Naive thymus-derived CD4-positive, alpha-beta T cell (primary cell): Measurements from ENCODE around the gene CENPT. TPM values are rescaled to one million over a fixed set of nuclear protein-coding genes. Genes with fewer than 3 reads are reported as not detected.

Experiments
- ATAC-seq: fragments of 150-1000 bp; cut with Tn5 transposase; 2 replicates; pipeline ENCODE4 v1.10.0; 2021; ENCODE audit warnings: mild to moderate bottlenecking, moderate library complexity
- CTCF ChIA-PET: fragments of 350-600 bp; sonication (Branson Sonifier 250); formaldehyde crosslinking; loops from one replicate; lab custom pipeline; 2021; ENCODE audit warnings: antibody characterized with exemption; lab: Charles Lee
- POLR2A ChIA-PET: fragments of 350-600 bp; sonication (Branson Sonifier 250); formaldehyde crosslinking; loops from one replicate; lab custom pipeline; 2021; ENCODE audit warnings: antibody characterized with exemption, inconsistent platforms; lab: Charles Lee
- DNase-seq, 9 donors: peaks; one replicate each; pipeline versions ENCODE4 v3.0.0 to v3.0.0-alpha.2; 2020 to 2022; ENCODE audit warnings: mixed read lengths in 1 of 9
- H3K27ac ChIP-seq: one replicate; pipeline ENCODE4 v1.7.0; 2013; ENCODE audit warnings: mild to moderate bottlenecking, low read depth, low read length, moderate library complexity
- H3K27me3 ChIP-seq, 2 donors: one replicate each; pipeline ENCODE4 v1.7.0; 2013; ENCODE audit warnings: low read length in 2 of 2, mild to moderate bottlenecking in 2 of 2, moderate library complexity in 2 of 2; ENCODE audit not compliant: control insufficient read depth in 2 of 2, insufficient read depth in 2 of 2
- H3K36me3 ChIP-seq, 3 experiments: 1 replicate in 2 of 3; 2 replicates in 1 of 3; pipeline ENCODE4 v1.7.0; 2013; ENCODE audit warnings: low read length in 3 of 3, mild to moderate bottlenecking in 3 of 3, moderate library complexity in 1 of 3; ENCODE audit not compliant: insufficient read depth in 3 of 3, control insufficient read depth in 2 of 3
- H3K4me1 ChIP-seq, 2 donors: one replicate each; pipeline ENCODE4 v1.7.0; 2013; ENCODE audit warnings: low read length in 2 of 2, mild to moderate bottlenecking in 2 of 2, moderate library complexity in 1 of 2; ENCODE audit not compliant: control insufficient read depth in 2 of 2, insufficient read depth in 2 of 2
- H3K4me3 ChIP-seq: 2 replicates; pipeline ENCODE4 v1.7.0; 2013; ENCODE audit warnings: mild to moderate bottlenecking, low read length
- H3K9me3 ChIP-seq, 3 experiments: 1 replicate in 2 of 3; 2 replicates in 1 of 3; pipeline ENCODE4 v1.7.0; 2013; ENCODE audit warnings: low read length in 3 of 3; ENCODE audit not compliant: control insufficient read depth in 2 of 3
- H3K27ac Mint-ChIP-seq, 9 donors: one replicate each; pipeline ENCODE4 v1.8.0; 2020 to 2022; ENCODE audit warnings: mixed read lengths in 9 of 9, mild to moderate bottlenecking in 8 of 9, moderate library complexity in 5 of 9, inconsistent platforms in 2 of 9
- H3K27me3 Mint-ChIP-seq, 5 donors: one replicate each; pipeline ENCODE4 v1.8.0; 2021 to 2022; ENCODE audit warnings: mixed read lengths in 5 of 5, mild to moderate bottlenecking in 1 of 5
- H3K36me3 Mint-ChIP-seq, 5 donors: one replicate each; pipeline ENCODE4 v1.8.0; 2020 to 2022; ENCODE audit warnings: mixed read lengths in 5 of 5, mild to moderate bottlenecking in 3 of 5, inconsistent platforms in 1 of 5
- H3K4me1 Mint-ChIP-seq, 7 donors: one replicate each; pipeline ENCODE4 v1.8.0; 2020 to 2022; ENCODE audit warnings: mixed read lengths in 7 of 7, mild to moderate bottlenecking in 3 of 7, inconsistent platforms in 1 of 7
- H3K4me3 Mint-ChIP-seq, 10 donors: one replicate each; pipeline ENCODE4 v1.8.0; 2020 to 2022; ENCODE audit warnings: mild to moderate bottlenecking in 10 of 10, mixed read lengths in 10 of 10, moderate library complexity in 6 of 10, inconsistent platforms in 2 of 10
- H3K9me3 Mint-ChIP-seq, 11 donors: one replicate each; pipeline ENCODE4 v1.8.0; 2020 to 2022; ENCODE audit warnings: mixed read lengths in 11 of 11, mild to moderate bottlenecking in 4 of 11, inconsistent platforms in 1 of 11, moderate library complexity in 1 of 11
- intact Hi-C, 2 donors: fragments of 100-400 bp; cut with micrococcal nuclease; formaldehyde crosslinking; loops; one replicate each; pipeline ENCODE4 v1.15.1; 2023
- polyA plus RNA-seq, 2 donors: library from polyadenylated mRNA; unstranded; fragments of 300-500 nt; fragmentation: Illumina TruSeq; gene quantifications; one replicate each; pipeline ENCODE4 v1.2.3, GENCODE V29; 2021
- total RNA-seq, 6 experiments: library from RNA in 5 of 6; stranded (reverse) in 5 of 6; gene quantifications; 1 replicate in 5 of 6; 2 replicates in 1 of 6; pipeline ENCODE4 v1.2.3 and lab custom pipeline; 2021 to 2026

The CENPT gene
- 100 to 1,000 TPM in 3 of 5 experiments, 10 to 100 TPM in 2; 56.7 to 128 (median 100) TPM for total RNA-seq
- polyA plus RNA-seq = 10 to 100 TPM; 11.8 to 22.7 TPM
- total RNA-seq (lab: John Stamatoyannopoulos, UW) = 98.4 reads per million, percentile 84 among the genes with 10 or more reads in this experiment

GRCh38 chr16:67847064-67847861 lies at the start of gene CENPT:
CENPT (minus strand) TSS chr16:67847693; CDS start chr16:67833859, 13,834 bp downstream.
- ChIA-PET POLR2A (interaction anchor here (0.6 to 4.1 kb wide), 8 partner anchors 14 to 187 kb away, joined by 3 to 23 read pairs (median 6); partner anchors contain the start of genes ACD, EDC4, PARD6A and RANBP10), CTCF (no interaction called here)
- Mint-ChIP-seq H3K27me3 (no peaks in the 10 kb centered on the region), H3K9me3 (no peaks in the 10 kb centered on the region), H3K36me3 (peaks cover 0 to 19% (median 0%) of the 10 kb centered on the region in 5 donors), H3K4me1 (peaks cover 19 to 65% (median 41%) of the 10 kb centered on the region in 7 donors), H3K4me3 (peak within 1 kb of the TSS; percentile 87 to 97 (median 92)), H3K27ac (peak within 1 kb of the TSS; percentile 84 to 98 (median 92))
- Histone ChIP-seq H3K27ac (peak within 1 kb of the TSS; percentile 99), H3K4me1 (peaks cover 41 to 44% of the 10 kb centered on the region in 2 donors), H3K9me3 (no peaks in the 10 kb centered on the region), H3K27me3 (no peaks in the 10 kb centered on the region), H3K36me3 (peaks cover 0 to 4% (median 0%) of the 10 kb centered on the region in 3 experiments), H3K4me3 (peak within 1 kb of the TSS; percentile 88)
- DNase-seq (no peak), ATAC-seq (peak; percentile 62)
- intact Hi-C loops = loop anchor here in 1 of 2 donors (2.0 to 10.0 kb wide), 3 partner anchors 18 to 602 kb away; partner anchors contain the start of genes FHOD1, RIPOR1 and SLC9A5

GRCh38 chr16:67897231-67897630 lies 49.7 kb upstream of the CENPT start:
- Histone ChIP-seq H3K27me3 (no peaks in the 10 kb centered on the region), H3K4me3 (no peak overlapping the region), H3K27ac (no peak overlapping the region), H3K9me3 (no peaks in the 10 kb centered on the region), H3K36me3 (peaks cover 0 to 7% (median 0%) of the 10 kb centered on the region in 3 experiments), H3K4me1 (peaks cover 12 to 15% of the 10 kb centered on the region in 2 donors)
- Mint-ChIP-seq H3K27me3 (no peaks in the 10 kb centered on the region), H3K4me1 (peaks cover 27 to 71% (median 51%) of the 10 kb centered on the region in 7 donors), H3K4me3 (peak overlapping the region in 1 of 10 donors; percentile 15), H3K9me3 (no peaks in the 10 kb centered on the region), H3K27ac (peak overlapping the region in 1 of 9 donors; percentile 38), H3K36me3 (peaks cover 0 to 4% (median 0%) of the 10 kb centered on the region in 5 donors)
- ChIA-PET CTCF (interaction anchor here (0.6 to 2.5 kb wide), 7 partner anchors 9 to 376 kb away, joined by 3 to 11 read pairs (median 4); partner anchors contain the start of gene NRN1L), POLR2A (interaction anchor here (0.8 to 3.3 kb wide), 3 partner anchors 13 to 51 kb away, joined by 3 to 12 read pairs (median 3); partner anchors contain the start of gene NUTF2)
- no peak for DNase-seq
- ATAC-seq = no peak
- intact Hi-C loops = loop anchor here in 1 of 2 donors (10.0 kb wide), 1 partner anchor 232 kb away; the partner anchor contains the start of genes ACD, C16orf86, ENKD1 and PARD6A

GRCh38 chr16:67893743-67894399 lies 46.4 kb upstream of the CENPT start:
- peak in 1 of 9 donors; percentile 14 for DNase-seq
- Mint-ChIP-seq H3K36me3 (peaks cover 0 to 4% (median 0%) of the 10 kb centered on the region in 5 donors), H3K9me3 (no peaks in the 10 kb centered on the region), H3K4me3 (peak overlapping the region; percentile 86 to 97 (median 94)), H3K27me3 (no peaks in the 10 kb centered on the region), H3K4me1 (peaks cover 22 to 55% (median 37%) of the 10 kb centered on the region in 7 donors), H3K27ac (peak overlapping the region; percentile 74 to 98 (median 97))
- peaks cover 0 to 4% (median 0%) of the 10 kb centered on the region in 3 experiments for H3K36me3 ChIP-seq
- H3K9me3 ChIP-seq = no peaks in the 10 kb centered on the region
- H3K4me1 ChIP-seq = peaks cover 12 to 15% of the 10 kb centered on the region in 2 donors
- intact Hi-C loops = loop anchor here (1.0 to 10.0 kb wide), 18 partner anchors 21 to 554 kb away; partner anchors contain the start of genes ACD (in 2 of the 2), CTCF (in 2 of the 2), PARD6A (in 2 of the 2) and RANBP10 (in 2 of the 2)
- ATAC-seq = no peak
- peak overlapping the region; percentile 89 for H3K4me3 ChIP-seq
- CTCF ChIA-PET = interaction anchor here (3.0 kb wide), 1 partner anchor 10 kb away, joined by 9 read pairs; no protein-coding TSS in a partner anchor
- POLR2A ChIA-PET = interaction anchor here (0.8 to 2.7 kb wide), 7 partner anchors 12 to 88 kb away, joined by 3 to 25 read pairs (median 5); partner anchors contain the start of genes EDC4, PSMB10, RANBP10 and TSNAXIP1
- H3K27me3 ChIP-seq = no peaks in the 10 kb centered on the region
- peak overlapping the region; percentile 94 for H3K27ac ChIP-seq

- Histone ChIP-seq H3K36me3 (peaks cover 0 to 4% (median 0%) of the 10 kb centered on the region in 3 experiments), H3K4me3 (peak within 1 kb of the TSS; percentile 89), H3K27me3 (no peaks in the 10 kb centered on the region), H3K27ac (peak within 1 kb of the TSS; percentile 94), H3K9me3 (no peaks in the 10 kb centered on the region), H3K4me1 (peaks cover 12 to 15% of the 10 kb centered on the region in 2 donors)
- no peaks in the 10 kb centered on the region for H3K27me3 Mint-ChIP-seq
- ChIA-PET POLR2A (interaction anchor here (0.6 to 2.7 kb wide), 16 partner anchors 11 to 352 kb away, joined by 3 to 25 read pairs (median 4); partner anchors contain the start of genes EDC4, PLA2G15, PSMB10 and RANBP10), CTCF (interaction anchor here (3.0 kb wide), 1 partner anchor 9 kb away, joined by 9 read pairs; no protein-coding TSS in a partner anchor)
- ATAC-seq (peak; percentile 99), DNase-seq (peak; percentile 77 to 92 (median 84))
- H3K4me3 Mint-ChIP-seq = peak within 1 kb of the TSS; percentile 86 to 97 (median 94)
- intact Hi-C loops = loop anchor here (1.0 to 10.0 kb wide), 18 partner anchors 20 to 555 kb away; partner anchors contain the start of genes ACD (in 2 of the 2), CTCF (in 2 of the 2), PARD6A (in 2 of the 2) and RANBP10 (in 2 of the 2)
- H3K9me3 Mint-ChIP-seq = no peaks in the 10 kb centered on the region
- peak within 1 kb of the TSS; percentile 85 to 98 (median 97) for H3K27ac Mint-ChIP-seq
- H3K36me3 Mint-ChIP-seq = peaks cover 0 to 4% (median 0%) of the 10 kb centered on the region in 5 donors
- H3K4me1 Mint-ChIP-seq = peaks cover 22 to 48% (median 35%) of the 10 kb centered on the region in 7 donors
These were observed 45.6 kb upstream of the CENPT start, which contains the start of gene PSKH1 for GRCh38 chr16:67892899-67893742. PSKH1 (plus strand) TSS chr16:67893254; CDS start chr16:67908750, 15,496 bp downstream.

- DNase-seq (no peak), ATAC-seq (no peak)
- CTCF ChIA-PET = interaction anchor here (1.4 to 3.0 kb wide), 2 partner anchors 9 to 10 kb away, joined by 3 to 9 read pairs; no protein-coding TSS in a partner anchor
- H3K4me1 Mint-ChIP-seq = peaks cover 20 to 45% (median 32%) of the 10 kb centered on the region in 7 donors
- H3K27ac Mint-ChIP-seq = peak overlapping the region; percentile 77 to 98 (median 91)
- H3K27ac ChIP-seq = peak overlapping the region; percentile 94
- no peaks in the 10 kb centered on the region for H3K27me3 ChIP-seq
- peak overlapping the region; percentile 86 to 97 (median 94) for H3K4me3 Mint-ChIP-seq
- H3K4me3 ChIP-seq = peak overlapping the region; percentile 54
- H3K4me1 ChIP-seq = peaks cover 12 to 15% of the 10 kb centered on the region in 2 donors
- H3K9me3 ChIP-seq = no peaks in the 10 kb centered on the region
- POLR2A ChIA-PET = interaction anchor here (0.6 to 2.7 kb wide), 11 partner anchors 10 to 353 kb away, joined by 3 to 25 read pairs (median 4); partner anchors contain the start of genes EDC4, PLA2G15, PSMB10 and RANBP10
- intact Hi-C loops = loop anchor here (2.0 to 10.0 kb wide), 7 partner anchors 50 to 418 kb away; partner anchors contain the start of genes ACD (in 1 of the 2), ATP6V0D1 (in 1 of the 2), C16orf86 (in 1 of the 2) and DPEP3 (in 1 of the 2)
- peaks cover 0 to 4% (median 0%) of the 10 kb centered on the region in 5 donors for H3K36me3 Mint-ChIP-seq
- H3K27me3 Mint-ChIP-seq = no peaks in the 10 kb centered on the region
- no peaks in the 10 kb centered on the region for H3K9me3 Mint-ChIP-seq
- H3K36me3 ChIP-seq = peaks cover 0 to 4% (median 0%) of the 10 kb centered on the region in 3 experiments
These were observed 44.9 kb upstream of the CENPT start for GRCh38 chr16:67892375-67892774.
